Heart right ventricle (tissue), 16 donors: ENCODE results near the gene ITPKB. TPM values are rescaled to one million over a fixed set of nuclear protein-coding genes. Genes with fewer than 3 reads are reported as not detected.
A peak's percentile ranks its signal among the peaks of the same experiment; 100 is the strongest.

ENCODE experiments used
- ATAC-seq, 8 donors: fragments of 200-7000 bp; cut with Tn5 transposase; one replicate each; pipeline ENCODE4 v1.9.1; 2020; ENCODE audit warnings: mild to moderate bottlenecking in 8 of 8, moderate library complexity in 8 of 8, moderate number of reproducible peaks in 1 of 8
- DNase-seq, 2 donors: peaks; one replicate each; pipeline ENCODE4 v3.0.0-alpha.2; 2020
- H3K27ac ChIP-seq, 10 donors: fragments of 200-600 bp; sonication (generic) in 2 of 10; one replicate each; pipeline versions ENCODE4 v1.5.0 to v1.8.0; 2020 to 2022; ENCODE audit warnings: mild to moderate bottlenecking in 3 of 10
- H3K27me3 ChIP-seq, 7 donors: fragments of 200-600 bp; one replicate each; pipeline ENCODE4 v1.8.0; 2021 to 2022; ENCODE audit warnings: mild to moderate bottlenecking in 2 of 7
- H3K36me3 ChIP-seq, 9 donors: fragments of 200-600 bp; sonication (generic) in 1 of 9; one replicate each; pipeline versions ENCODE4 v1.5.0 to v1.8.0; 2020 to 2022; ENCODE audit warnings: mild to moderate bottlenecking in 2 of 9
- H3K4me1 ChIP-seq, 9 donors: fragments of 200-600 bp; sonication (generic) in 1 of 9; one replicate each; pipeline versions ENCODE4 v1.5.0 to v1.8.0; 2020 to 2022; ENCODE audit warnings: mild to moderate bottlenecking in 4 of 9
- H3K4me3 ChIP-seq, 10 donors: fragments of 200-600 bp; sonication (generic) in 2 of 10; one replicate each; pipeline versions ENCODE4 v1.5.0 to v1.8.0; 2020 to 2022; ENCODE audit warnings: mild to moderate bottlenecking in 7 of 10, moderate library complexity in 2 of 10
- H3K9me3 ChIP-seq, 11 donors: fragments of 200-600 bp in 10 of 11; sonication (generic) in 2 of 11; one replicate each; pipeline versions ENCODE4 v1.5.0 to v1.8.0; 2013 to 2022; ENCODE audit warnings: mild to moderate bottlenecking in 2 of 11, control low read depth in 1 of 11, moderate library complexity in 1 of 11
- WGBS, 2 donors: extraction: QIAGEN DNeasy Blood & Tissue Kit; methylation state at CpG; one replicate each; pipeline ENCODE4 v1.1.7; 2013; ENCODE audit warnings: inconsistent platforms in 1 of 2; 5-methylcytosine and 5-hydroxymethylcytosine counted together
- intact Hi-C, 10 donors: fragments of 100-400 bp; cut with DNase I; formaldehyde crosslinking; loops; one replicate each; pipeline versions ENCODE4 v1.11.1 to v1.14.2; 2022
- polyA plus RNA-seq, 2 donors: library from polyadenylated mRNA; stranded (reverse); fragments of 200-250 nt; gene quantifications; one replicate each; pipeline ENCODE4 v1.2.3, GENCODE V29; 2013
- total RNA-seq, 10 donors: library from RNA; stranded (reverse); fragmentation: NEBNext Ultra II Directional in 3 of 10; extraction: Animal tissue kit (Norgen Biotek cat#: 25700) in 3 of 10; gene quantifications; one replicate each; pipeline versions ENCODE4 v1.2.1 to v1.2.4, GENCODE V29; 2021 to 2023
- TF ChIP-seq, protein P1 (sequence below), 9 donors: fragments of 200-600 bp; sonication (generic) in 2 of 9; IDR thresholded peaks; one replicate each; pipeline versions ENCODE4 v1.5.0 to v1.8.0; 2021 to 2022; ENCODE audit warnings: antibody characterized with exemption in 9 of 9, mild to moderate bottlenecking in 5 of 9, moderate library complexity in 1 of 9
- donor health status: Arrhythmogenic right ventricular cardiomyopathy.
- donor health status: ischemic (EF 13 %, LVEDD 7.1; RV severe dilation, severe dysfunction).
- donor health status: healthy with polysubstance abuse.
- donor health status: DM: no; HTN: yes; CAD: no.
- donor health status: DM: no; HTN: no; CAD: no.
- donor health status: ischemic (EF 25% LVEDD 6.9; RV normal size, moderate dysfunction).
- donor health status: ischemic (EF 25% LVEDD 5.7; RV mildly dilated, moderate dysfunction).
- donor health status: healthy.
- donor health status: DM: yes; HTN: yes; CAD: no.
- donor health status: Ischemic cardiomyopathy.
- donor health status: ischemic (EF 35%, LVEDD 5.7; RV mildly dilated, moderate dysfunction).
- donor health status: nonischemic (EF 11% LVEDD 7.7; RV severe dilation, severe dysfunction).
- donor health status: DM: yes; HTN: yes; CAD: no.
- donor health status: PGD.
- donor health status: ischemic (EF 29% LVEDD 5.4; RV normal size, mild dysfunction).
- donor health status: nonischemic (EF 23%, LVEDD 6.1; RV moderate dilation, normal function).

The ITPKB gene
- total and polyA plus RNA-seq, 12 donors = 4.5 to 30.5 (median 16.1) TPM

GRCh38 chr1:226632922-226633351 lies 106.1 kb downstream of the ITPKB start:
- Histone ChIP-seq H3K9me3 (no peaks in the 10 kb centered on the region), H3K27me3 (no peaks in the 10 kb centered on the region), H3K4me1 (peaks cover 5 to 56% (median 32%) of the 10 kb centered on the region in 9 donors), H3K27ac (peak overlapping the region in 4 of 10 donors; percentile 20 to 49 (median 27)), H3K36me3 (peaks cover 0 to 70% (median 0%) of the 10 kb centered on the region in 9 donors), H3K4me3 (no peak overlapping the region)
- intact Hi-C loops = loop anchor here in 7 of 10 donors (2.0 to 10.0 kb wide), 6 partner anchors 52 to 812 kb away; partner anchors contain the start of gene ITPKB (in 1 of the 7)
- no peak for DNase-seq
- WGBS, 2 donors = 80 to 82% methylated on average over 10 of the region's 10 CpGs
- no peak for ATAC-seq
- TF ChIP-seq, protein P1, sequence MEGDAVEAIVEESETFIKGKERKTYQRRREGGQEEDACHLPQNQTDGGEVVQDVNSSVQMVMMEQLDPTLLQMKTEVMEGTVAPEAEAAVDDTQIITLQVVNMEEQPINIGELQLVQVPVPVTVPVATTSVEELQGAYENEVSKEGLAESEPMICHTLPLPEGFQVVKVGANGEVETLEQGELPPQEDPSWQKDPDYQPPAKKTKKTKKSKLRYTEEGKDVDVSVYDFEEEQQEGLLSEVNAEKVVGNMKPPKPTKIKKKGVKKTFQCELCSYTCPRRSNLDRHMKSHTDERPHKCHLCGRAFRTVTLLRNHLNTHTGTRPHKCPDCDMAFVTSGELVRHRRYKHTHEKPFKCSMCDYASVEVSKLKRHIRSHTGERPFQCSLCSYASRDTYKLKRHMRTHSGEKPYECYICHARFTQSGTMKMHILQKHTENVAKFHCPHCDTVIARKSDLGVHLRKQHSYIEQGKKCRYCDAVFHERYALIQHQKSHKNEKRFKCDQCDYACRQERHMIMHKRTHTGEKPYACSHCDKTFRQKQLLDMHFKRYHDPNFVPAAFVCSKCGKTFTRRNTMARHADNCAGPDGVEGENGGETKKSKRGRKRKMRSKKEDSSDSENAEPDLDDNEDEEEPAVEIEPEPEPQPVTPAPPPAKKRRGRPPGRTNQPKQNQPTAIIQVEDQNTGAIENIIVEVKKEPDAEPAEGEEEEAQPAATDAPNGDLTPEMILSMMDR (IDR thresholded peaks at IDR 0.05) = no peak

DNA sequence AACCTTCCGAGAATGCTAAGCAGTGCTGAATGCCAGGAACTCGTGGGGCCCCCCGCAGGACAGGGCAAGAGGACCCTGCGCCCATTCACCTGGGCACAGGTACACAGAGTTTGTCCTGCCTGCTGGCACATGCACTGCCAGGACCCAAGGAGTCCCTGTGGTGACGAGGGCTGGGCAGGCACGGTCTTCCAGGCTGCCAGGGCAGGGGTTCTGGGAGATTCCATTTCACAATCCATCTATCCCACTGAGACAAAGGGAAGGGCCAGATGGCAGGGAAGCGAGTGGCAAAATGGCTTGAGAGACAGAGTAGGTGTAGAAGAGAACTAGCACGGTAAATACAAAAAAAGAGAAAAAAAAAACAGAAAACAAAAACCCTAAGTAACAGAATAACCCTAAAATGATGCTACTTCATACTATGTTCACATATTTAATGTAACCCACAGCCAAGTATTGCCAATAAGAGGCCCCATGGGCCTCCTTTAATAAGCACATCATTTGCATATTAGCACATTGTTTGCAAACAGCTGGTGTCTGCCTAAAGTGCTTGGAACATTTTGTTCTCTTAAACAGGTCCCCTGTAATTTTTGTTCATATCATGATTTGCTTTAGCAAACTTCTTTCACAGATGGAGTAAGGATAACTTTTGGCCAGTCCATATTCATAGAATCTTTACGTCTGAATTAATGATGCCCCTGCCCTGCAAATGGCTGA lies 106.8 kb downstream of the ITPKB start:
- intact Hi-C loops = loop anchor here in 7 of 10 donors (2.0 to 10.0 kb wide), 6 partner anchors 52 to 812 kb away; partner anchors contain the start of gene ITPKB (in 1 of the 7)
- WGBS, 2 donors = 87 to 89% methylated on average over 9 of the region's 9 CpGs
- peak overlapping the region in 1 of 10 donors; percentile 20 for H3K27ac ChIP-seq
- DNase-seq (no peak), ATAC-seq (no peak)
- TF ChIP-seq, protein P1 (IDR thresholded peaks at IDR 0.05) = no peak
- peaks cover 0 to 64% (median 0%) of the 10 kb centered on the region in 9 donors for H3K36me3 ChIP-seq
- no peak overlapping the region for H3K4me3 ChIP-seq
- H3K9me3 ChIP-seq = no peaks in the 10 kb centered on the region
- H3K4me1 ChIP-seq = peaks cover under 1 to 49% (median 26%) of the 10 kb centered on the region in 9 donors
- H3K27me3 ChIP-seq = no peaks in the 10 kb centered on the region

- 74 to 75% methylated on average over 10 of the region's 10 CpGs for whole genome bisulfite sequencing, 2 donors
- Histone ChIP-seq H3K27me3 (no peaks in the 10 kb centered on the region), H3K4me3 (no peak overlapping the region), H3K36me3 (peaks cover 0 to 55% (median 0%) of the 10 kb centered on the region in 9 donors), H3K27ac (peak overlapping the region in 1 of 10 donors; percentile 31), H3K4me1 (peaks cover 0 to 47% (median 24%) of the 10 kb centered on the region in 9 donors), H3K9me3 (no peaks in the 10 kb centered on the region)
- DNase-seq = no peak
- TF ChIP-seq, protein P1 (IDR thresholded peaks at IDR 0.05) = no peak
- intact Hi-C loops = loop anchor here in 7 of 10 donors (5.0 to 10.0 kb wide), 5 partner anchors 53 to 813 kb away; partner anchors contain the start of gene ITPKB (in 1 of the 7)
- ATAC-seq = no peak
These were observed 107.7 kb downstream of the ITPKB start for GRCh38 chr1:226631229-226632000.

DNA sequence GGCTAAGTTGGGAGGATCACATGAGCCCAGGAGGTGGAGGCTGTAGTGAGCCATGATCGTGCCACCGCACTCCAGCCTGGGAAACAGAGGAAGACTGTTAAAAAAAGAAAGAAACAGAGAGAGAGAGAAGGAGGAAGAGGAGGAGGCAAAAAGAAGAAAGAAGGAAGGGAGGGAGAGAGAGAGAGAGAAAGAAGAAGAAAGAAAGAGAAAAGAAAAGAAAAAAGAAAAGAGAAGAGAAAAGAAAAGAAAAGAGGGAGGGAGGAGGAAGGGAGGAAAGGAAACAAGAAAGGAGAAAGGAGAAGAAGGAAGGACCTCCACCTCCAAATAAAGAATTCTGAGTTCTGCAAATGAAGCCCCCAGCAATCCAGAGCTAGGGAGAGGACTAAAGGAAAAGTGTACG lies 108.5 kb downstream of the ITPKB start:
- intact Hi-C loops = loop anchor here in 7 of 10 donors (5.0 to 10.0 kb wide), 5 partner anchors 54 to 814 kb away; partner anchors contain the start of gene ITPKB (in 1 of the 7)
- Histone ChIP-seq H3K36me3 (peaks cover 0 to 47% (median 0%) of the 10 kb centered on the region in 9 donors), H3K9me3 (no peaks in the 10 kb centered on the region), H3K4me1 (peaks cover 0 to 43% (median 24%) of the 10 kb centered on the region in 9 donors), H3K4me3 (no peak overlapping the region), H3K27me3 (no peaks in the 10 kb centered on the region), H3K27ac (no peak overlapping the region)
- WGBS, 2 donors = 96 to 98% methylated on average over 3 of the region's 3 CpGs
- no peak for DNase-seq
- no peak for ATAC-seq
- TF ChIP-seq, protein P1 (IDR thresholded peaks at IDR 0.05) = no peak
